ENCODE results near the gene POLR3G. TPM values are rescaled to one million over a fixed set of nuclear protein-coding genes. Genes with fewer than 3 reads are reported as not detected.

Gene POLR3G
- total and polyA plus RNA-seq, 2 donors from 2014 or later: 1.0 to 1.5 TPM

DNA sequence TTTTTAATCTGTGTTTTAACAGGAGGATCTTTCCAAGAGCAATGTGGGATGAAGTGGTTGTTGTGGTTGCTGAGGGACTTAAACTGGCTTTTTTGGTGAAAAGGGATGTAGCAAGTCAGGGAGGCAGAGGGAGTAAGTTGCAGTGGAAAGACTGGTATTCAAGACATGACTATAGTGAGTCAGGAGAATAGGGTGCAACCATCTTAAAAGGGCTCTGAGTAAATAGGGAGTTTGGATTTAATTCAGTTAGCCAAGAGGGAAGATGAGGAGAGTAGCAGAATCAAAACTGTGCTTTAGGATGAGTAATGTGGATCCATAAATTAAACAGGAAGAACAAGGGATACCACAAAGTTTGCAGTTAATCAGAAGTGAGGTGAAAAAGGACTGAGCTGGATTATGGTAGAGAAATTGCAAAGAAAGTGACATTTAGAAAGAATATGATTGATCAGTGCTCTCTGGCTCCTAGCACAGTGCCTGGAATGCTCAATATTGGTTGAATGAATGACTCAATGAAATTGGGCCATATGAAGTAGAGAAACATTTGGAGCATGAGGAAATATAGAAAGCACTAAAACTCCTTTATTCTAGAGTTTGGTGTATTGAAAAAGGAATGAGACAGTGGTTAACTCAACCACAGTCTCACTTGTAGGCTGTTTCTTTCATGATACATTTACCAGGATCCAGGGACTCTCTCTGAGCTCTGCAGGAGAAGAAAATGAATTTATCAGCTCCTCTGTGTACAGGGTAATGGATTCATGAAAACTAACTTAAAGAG lies 5.1 kb downstream of the POLR3G start:
- Histone ChIP-seq H3K27ac (ENCODE audit: low read depth in 2 of 2, low read length in 2 of 2) (no peak overlapping the region), H3K4me1 (ENCODE audit: control insufficient read depth in 2 of 3, insufficient read depth in 2 of 3, low read depth in 1 of 3, low read length in 3 of 3) (peaks cover 0 to 2% (median 0%) of the 10 kb centered on the region in 3 donors), H3K9me3 (ENCODE audit: control insufficient read depth in 2 of 3, insufficient read depth in 1 of 3, low read length in 3 of 3) (no peaks in the 10 kb centered on the region), H3K9ac (ENCODE audit: low read length in 3 of 3) (no peak overlapping the region), H3K27me3 (ENCODE audit: control insufficient read depth, insufficient read depth, low read length) (no peaks in the 10 kb centered on the region), H3K4me3 (ENCODE audit: low read length in 3 of 3) (no peak overlapping the region), H3K36me3 (ENCODE audit: control insufficient read depth in 2 of 3, insufficient read depth in 3 of 3, low read length in 3 of 3) (no peaks in the 10 kb centered on the region)
- intact Hi-C loops (cut with DNase I): no loop called here
- FAIRE-seq (no peak), DNase-seq (no peak)
- TF ChIP-seq, protein P1, sequence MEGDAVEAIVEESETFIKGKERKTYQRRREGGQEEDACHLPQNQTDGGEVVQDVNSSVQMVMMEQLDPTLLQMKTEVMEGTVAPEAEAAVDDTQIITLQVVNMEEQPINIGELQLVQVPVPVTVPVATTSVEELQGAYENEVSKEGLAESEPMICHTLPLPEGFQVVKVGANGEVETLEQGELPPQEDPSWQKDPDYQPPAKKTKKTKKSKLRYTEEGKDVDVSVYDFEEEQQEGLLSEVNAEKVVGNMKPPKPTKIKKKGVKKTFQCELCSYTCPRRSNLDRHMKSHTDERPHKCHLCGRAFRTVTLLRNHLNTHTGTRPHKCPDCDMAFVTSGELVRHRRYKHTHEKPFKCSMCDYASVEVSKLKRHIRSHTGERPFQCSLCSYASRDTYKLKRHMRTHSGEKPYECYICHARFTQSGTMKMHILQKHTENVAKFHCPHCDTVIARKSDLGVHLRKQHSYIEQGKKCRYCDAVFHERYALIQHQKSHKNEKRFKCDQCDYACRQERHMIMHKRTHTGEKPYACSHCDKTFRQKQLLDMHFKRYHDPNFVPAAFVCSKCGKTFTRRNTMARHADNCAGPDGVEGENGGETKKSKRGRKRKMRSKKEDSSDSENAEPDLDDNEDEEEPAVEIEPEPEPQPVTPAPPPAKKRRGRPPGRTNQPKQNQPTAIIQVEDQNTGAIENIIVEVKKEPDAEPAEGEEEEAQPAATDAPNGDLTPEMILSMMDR (IDR thresholded peaks at IDR 0.05; ENCODE audit: borderline replicate concordance, extremely low read depth, insufficient read depth): no peak

DNA sequence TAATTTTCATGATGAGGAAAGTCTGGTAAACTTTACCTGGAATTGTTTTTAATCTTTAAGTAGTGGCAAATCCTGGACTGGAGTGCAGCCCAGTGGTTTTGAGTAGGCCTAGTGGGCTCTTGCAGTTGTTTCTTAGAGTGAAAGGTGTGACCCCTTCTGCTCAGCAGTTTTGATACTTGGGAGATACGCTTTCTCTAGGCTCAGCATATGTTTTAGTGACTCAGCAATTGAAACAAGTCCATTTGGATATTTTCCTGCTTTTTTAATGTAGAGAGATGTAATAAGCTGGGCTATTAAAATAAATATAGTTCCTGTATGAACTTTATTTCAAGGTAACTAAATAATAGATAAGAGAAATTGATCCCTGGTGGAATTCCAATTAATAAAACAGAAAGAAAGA lies 6.0 kb downstream of the POLR3G start:
- Histone ChIP-seq H3K4me1 (ENCODE audit: control insufficient read depth in 2 of 3, insufficient read depth in 2 of 3, low read depth in 1 of 3, low read length in 3 of 3) (no peaks in the 10 kb centered on the region), H3K4me3 (ENCODE audit: low read length in 3 of 3) (no peak overlapping the region), H3K9ac (ENCODE audit: low read length in 3 of 3) (no peak overlapping the region), H3K9me3 (ENCODE audit: control insufficient read depth in 2 of 3, insufficient read depth in 1 of 3, low read length in 3 of 3) (no peaks in the 10 kb centered on the region), H3K27ac (ENCODE audit: low read depth in 2 of 2, low read length in 2 of 2) (no peak overlapping the region), H3K27me3 (ENCODE audit: control insufficient read depth, insufficient read depth, low read length) (no peaks in the 10 kb centered on the region), H3K36me3 (ENCODE audit: control insufficient read depth in 2 of 3, insufficient read depth in 3 of 3, low read length in 3 of 3) (no peaks in the 10 kb centered on the region)
- intact Hi-C loops (cut with DNase I): no loop called here
- TF ChIP-seq, protein P1 (IDR thresholded peaks at IDR 0.05; ENCODE audit: borderline replicate concordance, extremely low read depth, insufficient read depth): no peak
- no peak for DNase-seq
- FAIRE-seq: no peak

DNA sequence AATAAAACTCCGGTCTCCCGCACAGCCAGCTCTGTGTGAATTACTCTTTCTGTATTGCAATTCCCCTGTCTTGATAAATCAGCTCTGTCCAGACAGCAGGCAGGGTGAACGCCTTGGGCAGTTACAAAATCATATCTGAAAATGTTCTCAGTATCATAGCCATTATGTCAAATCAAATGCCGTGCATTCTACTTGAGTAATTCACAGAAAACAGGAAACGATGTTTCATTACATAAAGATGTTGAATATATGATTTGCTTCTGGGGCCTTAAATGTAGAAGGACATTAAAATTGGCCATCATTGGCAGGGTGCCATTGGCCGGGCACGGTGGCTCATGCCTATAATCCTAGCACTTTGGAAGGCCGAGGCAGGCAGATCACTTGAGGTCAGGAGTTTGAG lies 8.5 kb downstream of the POLR3G start:
- FAIRE-seq (no peak), DNase-seq (no peak)
- H3K36me3 ChIP-seq (ENCODE audit: control insufficient read depth in 2 of 3, insufficient read depth in 3 of 3, low read length in 3 of 3): no peaks in the 10 kb centered on the region
- no peaks in the 10 kb centered on the region for H3K9me3 ChIP-seq (ENCODE audit: control insufficient read depth in 2 of 3, insufficient read depth in 1 of 3, low read length in 3 of 3)
- no peak overlapping the region for H3K9ac ChIP-seq (ENCODE audit: low read length in 3 of 3)
- H3K27me3 ChIP-seq (ENCODE audit: control insufficient read depth, insufficient read depth, low read length): no peaks in the 10 kb centered on the region
- TF ChIP-seq, protein P1 (IDR thresholded peaks at IDR 0.05; ENCODE audit: borderline replicate concordance, extremely low read depth, insufficient read depth): no peak
- intact Hi-C loops (cut with DNase I): no loop called here
- H3K4me1 ChIP-seq (ENCODE audit: control insufficient read depth in 2 of 3, insufficient read depth in 2 of 3, low read depth in 1 of 3, low read length in 3 of 3): no peaks in the 10 kb centered on the region
- H3K27ac ChIP-seq (ENCODE audit: low read depth in 2 of 2, low read length in 2 of 2): no peak overlapping the region
- no peak overlapping the region for H3K4me3 ChIP-seq (ENCODE audit: low read length in 3 of 3)

Measured in kidney (tissue), 14 donors.